GM21619 (cell line): ENCODE results near the gene UBE2H.

Experiments
- ATAC-seq: cut with Tn5 transposase; IDR thresholded peaks from one replicate; pipeline ENCODE4 v1.9.1; 2021; ENCODE audit not compliant: unreplicated experiment

Gene UBE2H

DNA sequence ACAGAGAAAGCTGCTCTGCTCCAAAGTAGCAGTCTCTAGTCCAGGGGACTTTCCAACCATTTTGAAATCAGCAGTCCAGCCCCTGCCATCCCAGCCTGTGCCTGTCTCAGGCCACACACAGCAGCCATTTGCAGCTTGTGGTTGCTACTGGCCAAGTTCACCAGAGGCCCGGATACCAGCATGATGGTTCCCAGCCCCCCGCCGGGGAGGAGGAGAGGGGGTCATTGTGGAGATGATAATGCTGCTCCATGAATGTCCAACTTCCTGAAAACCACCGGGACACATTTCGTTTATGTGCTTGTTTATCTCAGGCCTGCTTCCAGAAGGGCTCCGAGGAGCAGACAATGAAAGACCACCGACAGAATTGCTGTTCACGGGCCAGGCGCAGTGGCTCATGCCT lies 160.0 kb downstream of the UBE2H start:
- no peak for ATAC-seq

- ATAC-seq = no peak
Observed at GRCh38 chr7:129790136-129790535, 162.6 kb downstream of the UBE2H start.

GRCh38 chr7:129789652-129790051 lies 163.1 kb downstream of the UBE2H start:
- ATAC-seq = no peak

DNA sequence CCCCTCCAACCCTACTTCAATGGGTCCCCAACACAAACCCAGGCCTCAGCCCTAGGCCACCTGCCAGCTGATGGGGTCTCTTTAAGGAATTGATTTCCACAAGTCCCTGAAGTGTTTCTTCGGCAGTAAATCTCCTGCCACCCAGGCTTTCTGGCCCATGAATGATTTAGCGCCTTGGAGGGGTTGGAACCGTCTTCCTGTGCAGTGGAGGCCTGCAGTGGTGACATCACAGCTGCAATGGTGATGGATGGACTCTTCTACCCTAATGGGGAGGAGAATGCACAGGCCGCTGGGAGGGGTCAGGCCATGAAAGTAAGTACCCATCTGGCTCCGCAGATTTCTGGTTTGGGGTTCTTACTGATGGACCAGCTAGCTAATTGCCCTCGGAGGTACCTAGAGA lies 163.8 kb downstream of the UBE2H start:
- ATAC-seq = no peak

- ATAC-seq = no peak
Observed at GRCh38 chr7:129786825-129787563, 165.8 kb downstream of the UBE2H start.

GRCh38 chr7:129785685-129786514 lies 166.9 kb downstream of the UBE2H start:
- no peak for ATAC-seq

GRCh38 chr7:129784783-129785684 lies 167.7 kb downstream of the UBE2H start:
- no peak for ATAC-seq

DNA sequence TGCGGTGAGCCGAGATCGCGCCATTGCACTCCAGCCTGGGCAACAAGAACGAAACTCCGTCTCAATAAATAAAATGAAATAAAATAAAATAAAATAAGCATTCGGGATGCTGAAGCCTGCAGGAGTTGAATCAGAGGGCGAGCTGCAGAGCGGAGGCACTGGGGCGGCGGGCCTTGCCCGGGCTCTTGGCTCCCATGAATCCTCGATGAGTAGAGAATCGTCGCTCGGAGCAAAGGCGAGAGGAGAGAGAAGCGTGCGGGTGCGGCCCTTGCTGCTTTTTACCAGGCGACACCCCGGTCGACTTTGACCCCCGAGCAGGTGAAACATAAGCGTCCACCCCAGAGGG lies 168.3 kb downstream of the UBE2H start:
- no peak for ATAC-seq

- no peak for ATAC-seq
Observed at GRCh38 chr7:129783584-129783919, 169.2 kb downstream of the UBE2H start.

- no peak for ATAC-seq
Observed at GRCh38 chr7:129782818-129783583, 169.8 kb downstream of the UBE2H start.

DNA sequence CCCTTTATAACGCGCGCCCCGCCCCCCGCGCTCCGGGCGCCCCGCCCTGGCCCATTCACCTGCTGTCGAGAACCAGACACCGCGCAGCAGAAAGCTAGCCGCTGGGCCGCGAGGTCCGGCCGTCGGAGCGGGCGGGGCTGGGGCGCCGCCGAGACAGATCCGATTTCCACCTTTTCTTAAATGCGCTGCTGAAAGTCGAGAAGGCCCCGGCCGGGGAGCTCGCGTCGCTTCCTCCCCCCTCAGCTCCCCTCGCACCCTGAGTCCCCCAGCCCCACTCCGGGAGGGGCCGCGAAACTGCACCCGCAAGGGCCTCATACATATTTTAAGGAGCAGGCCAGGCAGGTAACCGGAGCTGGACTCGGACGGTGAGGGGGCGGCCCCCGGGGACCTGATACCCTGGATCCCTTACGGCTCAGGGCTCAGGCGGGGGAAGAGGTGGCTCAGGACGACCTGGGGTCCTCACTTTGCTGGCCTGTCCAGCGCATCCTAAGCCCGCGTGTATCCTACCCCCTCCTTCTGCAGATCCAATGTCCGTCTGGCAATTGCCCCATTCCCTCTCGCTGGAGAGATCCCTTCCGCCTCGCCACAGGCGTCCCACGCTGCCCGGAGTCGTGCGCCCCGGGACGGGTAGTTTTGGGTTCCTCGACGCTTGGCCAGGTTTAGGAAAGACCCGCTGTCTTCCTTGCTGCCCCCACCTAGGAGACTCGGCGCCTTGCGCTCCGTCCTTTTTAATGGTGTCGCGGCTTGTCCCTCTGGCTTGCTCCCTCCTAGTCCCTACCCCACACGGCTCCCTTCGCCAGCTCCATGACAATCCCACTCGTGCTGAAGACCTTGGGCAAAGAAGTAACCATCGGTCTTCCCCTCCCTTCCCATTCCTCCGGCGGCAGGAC lies 170.6 kb downstream of the UBE2H start:
- ATAC-seq = no peak

- no peak for ATAC-seq
Observed at GRCh38 chr7:129780974-129781927, 171.5 kb downstream of the UBE2H start.
